K562 (cell line): ENCODE results near the gene HLA-E. TPM values are rescaled to one million over a fixed set of nuclear protein-coding genes. Genes with fewer than 3 reads are reported as not detected.

Experiments used
- ATAC-seq: fragments of 200-7000 bp; cut with Tn5 transposase; 3 replicates; pipeline ENCODE4 v1.9.1; 2020; ENCODE audit warnings: moderate library complexity
- BruUV-seq: library from RNA; stranded (reverse); fragments of 400-500 nt; replicated peaks from 2 replicates; lab custom pipeline; 2021; lab: Mats Ljungman, UMichigan
- CTCF ChIA-PET: fragments of 300-600 bp; formaldehyde crosslinking; extraction: SDS; loops from one replicate; lab custom pipeline; 2021; ENCODE audit warnings: low intra/inter-chr PET ratio; lab: Yijun Ruan, JAX
- POLR2A ChIA-PET: fragments of 300-600, 350-650 bp; sonication (Branson Sonifier 250); formaldehyde crosslinking; extraction: SDS; loops from one replicate; lab custom pipeline; 2021; ENCODE audit warnings: antibody characterized with exemption, inconsistent platforms; lab: Yijun Ruan, JAX
- DNase-seq, 4 experiments: peaks; one replicate each; pipeline versions ENCODE4 v3.0.0 to v3.0.0-alpha.2; 2011 to 2018; ENCODE audit warnings: low spot score in 3 of 4, mixed read lengths in 3 of 4; ENCODE audit errors: extremely low read depth in 1 of 4
- FAIRE-seq: peaks from 2 replicates; lab custom pipeline; 2011; peaks lifted over from hg19 to GRCh38; lab: Jason Lieb, UNC
- H2AFZ ChIP-seq: 2 replicates; pipeline ENCODE4 v1.6.0; 2011; ENCODE audit warnings: low read depth, low read length, control low read depth, inconsistent platforms
- H3K27ac ChIP-seq: fragments of 200-600 bp; 3 replicates; pipeline ENCODE4 v1.8.0; 2011; ENCODE audit warnings: low read depth, mild to moderate bottlenecking, control low read depth, inconsistent platforms, low read length, moderate library complexity, mixed read lengths; ENCODE audit errors: extremely low read depth
- H3K27me3 ChIP-seq, 2 experiments: fragments of 300-600 bp in 1 of 2; 2 replicates in 1 of 2; 3 replicates in 1 of 2; pipeline versions ENCODE4 v1.6.0 to v1.8.0; 2011; ENCODE audit warnings: inconsistent platforms in 2 of 2, low read length in 2 of 2, mild to moderate bottlenecking in 1 of 2, mixed read lengths in 1 of 2, moderate library complexity in 1 of 2; ENCODE audit not compliant: control insufficient read depth in 2 of 2, insufficient read depth in 2 of 2
- H3K36me3 ChIP-seq: fragments of 300-600 bp; 3 replicates; pipeline ENCODE4 v1.8.0; 2011; ENCODE audit warnings: mild to moderate bottlenecking, low read length, inconsistent platforms; ENCODE audit not compliant: control insufficient read depth, insufficient read depth
- H3K4me1 ChIP-seq, 2 experiments: fragments of 200-600 bp in 1 of 2; replicated peaks in 1 of 2; 2 replicates in 1 of 2; 3 replicates in 1 of 2; pipeline versions ENCODE4 v1.5.1 to v1.8.0; 2011; ENCODE audit warnings: inconsistent platforms in 2 of 2, low read length in 2 of 2, mild to moderate bottlenecking in 1 of 2, mixed read lengths in 1 of 2, moderate library complexity in 1 of 2; ENCODE audit not compliant: control insufficient read depth in 2 of 2, insufficient read depth in 2 of 2
- H3K4me2 ChIP-seq: 2 replicates; pipeline ENCODE4 v1.6.1; 2011; ENCODE audit warnings: low read length, control low read depth, inconsistent platforms, mixed read lengths; ENCODE audit not compliant: insufficient read depth
- H3K4me3 ChIP-seq: fragments of 200-600 bp; sonication (generic), shearing (Covaris generic); 2 replicates; pipeline ENCODE4 v1.5.1; 2016; ENCODE audit warnings: control low read depth, inconsistent platforms
- H3K79me2 ChIP-seq: fragments of 200-600 bp; 3 replicates; pipeline ENCODE4 v1.8.0; 2011; ENCODE audit warnings: low read length, inconsistent platforms; ENCODE audit not compliant: control insufficient read depth, insufficient read depth
- H3K9ac ChIP-seq, 2 experiments: 2 replicates each; pipeline versions ENCODE4 v1.6.0 to v1.6.1; 2011; ENCODE audit warnings: low read depth in 2 of 2, low read length in 2 of 2, control low read depth in 1 of 2, inconsistent platforms in 1 of 2, mild to moderate bottlenecking in 1 of 2, mixed read lengths in 1 of 2; ENCODE audit not compliant: insufficient read depth in 1 of 2
- H3K9me1 ChIP-seq: one replicate; pipeline ENCODE4 v1.6.0; 2011; ENCODE audit warnings: inconsistent platforms, mild to moderate bottlenecking, low read length, moderate library complexity; ENCODE audit not compliant: control insufficient read depth, insufficient read depth
- H3K9me3 ChIP-seq: replicated peaks from 2 replicates; pipeline ENCODE4 v1.5.1; 2011; ENCODE audit warnings: low read depth, low read length, inconsistent platforms; ENCODE audit not compliant: control insufficient read depth, insufficient read depth
- H4K20me1 ChIP-seq: replicated peaks from 2 replicates; pipeline ENCODE4 v1.6.1; 2011; ENCODE audit warnings: low read length, inconsistent platforms, mixed read lengths; ENCODE audit not compliant: control insufficient read depth, insufficient read depth
- ATF4 ChIP-seq: fragments of 450-650 bp; formaldehyde crosslinking; IDR thresholded peaks from 2 replicates; pipeline ENCODE4 v1.4.0; 2022; ENCODE audit warnings: mild to moderate bottlenecking, moderate library complexity
- BDP1 ChIP-seq: IDR thresholded peaks from 3 replicates; pipeline ENCODE4 v1.6.1; 2011; ENCODE audit not compliant: insufficient read length, insufficient read depth
- CBFA2T2 ChIP-seq: fragments of 450-650 bp; conservative IDR thresholded peaks from 2 replicates; pipeline ENCODE4 v1.6.1; 2017; ENCODE audit warnings: mild to moderate bottlenecking
- EHMT2 ChIP-seq: fragments of 450-650 bp; IDR thresholded peaks from 2 replicates; pipeline ENCODE4 v1.6.1; 2018; ENCODE audit warnings: antibody characterized with exemption
- ESRRA ChIP-seq: fragments of 450-650 bp; IDR thresholded peaks from 2 replicates; pipeline ENCODE4 v1.6.1; 2014; ENCODE audit warnings: low read depth, mild to moderate bottlenecking, moderate library complexity, borderline replicate concordance
- ETV6 ChIP-seq, 3 experiments: fragments of 150-350 bp in 1 of 3; sonication (generic) in 1 of 3; formaldehyde crosslinking in 1 of 3; IDR thresholded peaks; 2 replicates each; pipeline versions ENCODE4 v1.6.1 to v1.8.0; 2014 to 2022; ENCODE audit warnings: borderline replicate concordance in 2 of 3, low read depth in 2 of 3, antibody characterized with exemption in 1 of 3, low read length in 1 of 3, mild to moderate bottlenecking in 1 of 3, missing genetic modification reagents in 1 of 3
- FOSL1 ChIP-seq: fragments of 200-800 bp; sonication (Bioruptor generic); conservative IDR thresholded peaks from 2 replicates; pipeline ENCODE4 v1.6.1; 2016; ENCODE audit warnings: missing genetic modification characterization, missing compliant biosample characterization
- JUNB ChIP-seq: fragments of 450-650 bp; formaldehyde crosslinking; conservative IDR thresholded peaks from 2 replicates; pipeline ENCODE4 v1.4.0; 2020; ENCODE audit warnings: mild to moderate bottlenecking
- MCM3 ChIP-seq: fragments of 450-650 bp; IDR thresholded peaks from 2 replicates; pipeline ENCODE4 v1.6.1; 2016
- RB1 ChIP-seq: fragments of 450-650 bp; IDR thresholded peaks from 2 replicates; pipeline ENCODE4 v1.6.1; 2017; ENCODE audit warnings: low read depth, mild to moderate bottlenecking
- RBBP5 ChIP-seq: fragments of 200-600 bp; sonication (generic); IDR thresholded peaks from 2 replicates; pipeline ENCODE4 v1.6.1; 2012; ENCODE audit warnings: borderline replicate concordance, mild to moderate bottlenecking, low read length, control low read depth, inconsistent platforms; ENCODE audit not compliant: insufficient read depth, poor library complexity, severe bottlenecking
- RBM22 ChIP-seq: fragments of 200-400 bp; formaldehyde crosslinking; IDR thresholded peaks from 2 replicates; pipeline ENCODE4 v1.6.1; 2018; ENCODE audit warnings: low read length, low read depth; ENCODE audit not compliant: poor library complexity, severe bottlenecking
- SMARCA4 ChIP-seq: fragments of 450-650 bp; IDR thresholded peaks from 2 replicates; pipeline ENCODE4 v1.6.1; 2016
- STAG1 ChIP-seq: sonication (generic); formaldehyde crosslinking; IDR thresholded peaks from 2 replicates; pipeline ENCODE4 v1.5.0; 2020; ENCODE audit warnings: missing genetic modification reagents, borderline replicate concordance
- STAT5B ChIP-seq: fragments of 250-450 bp; sonication (Bioruptor Pico); IDR thresholded peaks from 2 replicates; pipeline ENCODE4 v1.8.0; 2021; ENCODE audit warnings: mild to moderate bottlenecking, inconsistent platforms
- TAF9B ChIP-seq: fragments of 450-650 bp; IDR thresholded peaks from 2 replicates; pipeline ENCODE4 v1.6.1; 2018; ENCODE audit warnings: mild to moderate bottlenecking; ENCODE audit not compliant: partially characterized antibody
- TCFL5 ChIP-seq: fragments of 250-450 bp; sonication (Bioruptor Pico); conservative IDR thresholded peaks from 2 replicates; pipeline ENCODE4 v1.6.1; 2021; ENCODE audit warnings: mild to moderate bottlenecking, moderate library complexity, matching md5 sums
- THRA ChIP-seq: fragments of 450-650 bp; IDR thresholded peaks from 2 replicates; pipeline ENCODE4 v1.6.1; 2017; ENCODE audit warnings: mild to moderate bottlenecking, moderate library complexity
- ZNF165 ChIP-seq: fragments of 250-450 bp; sonication (Bioruptor Pico); IDR thresholded peaks from 2 replicates; pipeline ENCODE4 v1.4.0; 2020; ENCODE audit warnings: borderline replicate concordance
- ZNF76 ChIP-seq: fragments of 250-450 bp; sonication (Bioruptor Pico); IDR thresholded peaks from 2 replicates; pipeline ENCODE4 v1.4.0; 2020; ENCODE audit warnings: mild to moderate bottlenecking, moderate library complexity, borderline replicate concordance
- WGBS: fragments of 100-300 bp; shearing (Covaris generic); methylation state at CpG from one replicate; pipeline ENCODE4 v1.1.6; 2016; ENCODE audit warnings: low coverage, mixed read lengths; ENCODE audit not compliant: insufficient coverage; ENCODE audit errors: missing lambda C conversion rate; 5-methylcytosine and 5-hydroxymethylcytosine counted together
- in situ Hi-C: fragments of 300-500 bp; cut with MboI; formaldehyde crosslinking; loops from 4 replicates; pipeline ENCODE4 v1.15.0; 2018; ENCODE audit warnings: inconsistent platforms, mixed read lengths
- intact Hi-C: fragments of 100-400 bp; cut with micrococcal nuclease; formaldehyde crosslinking; loops from 2 replicates; pipeline ENCODE4 v1.14.2; 2022
- polyA plus RNA-seq, 8 experiments: library from polyadenylated mRNA; depleted of rRNA in 4 of 8; stranded (reverse) in 5 of 8; unstranded in 3 of 8; fragments of >200 nt; fragmentation: Nextera tagmentation in 2 of 8; fragmentation: Illumina TruSeq in 1 of 8; extraction: Ambion mirVana in 2 of 8; extraction: Trizol in 1 of 8; gene quantifications; 2 replicates each; pipeline versions ENCODE4 v1.2.1 to v1.2.3, GENCODE V29; 2011 to 2014; ENCODE audit warnings: inconsistent platforms in 1 of 8, missing spikeins in 1 of 8
- total RNA-seq, 7 experiments: library from RNA; depleted of rRNA in 6 of 7; stranded (reverse); fragments of >200 nt in 6 of 7; fragmentation: Illumina TruSeq in 2 of 7; extraction: Trizol in 2 of 7; gene quantifications; 2 replicates each; pipeline versions ENCODE4 v1.2.1 to v1.2.3, GENCODE V29; 2011 to 2021; ENCODE audit warnings: low replicate concordance in 1 of 7

Gene HLA-E
- total and polyA plus RNA-seq, 9 of the 15 experiments (the other 6 are each of a cell fraction or from before 2014, with no cell fraction given) = 3.2 to 39.9 (median 26.8) TPM

DNA sequence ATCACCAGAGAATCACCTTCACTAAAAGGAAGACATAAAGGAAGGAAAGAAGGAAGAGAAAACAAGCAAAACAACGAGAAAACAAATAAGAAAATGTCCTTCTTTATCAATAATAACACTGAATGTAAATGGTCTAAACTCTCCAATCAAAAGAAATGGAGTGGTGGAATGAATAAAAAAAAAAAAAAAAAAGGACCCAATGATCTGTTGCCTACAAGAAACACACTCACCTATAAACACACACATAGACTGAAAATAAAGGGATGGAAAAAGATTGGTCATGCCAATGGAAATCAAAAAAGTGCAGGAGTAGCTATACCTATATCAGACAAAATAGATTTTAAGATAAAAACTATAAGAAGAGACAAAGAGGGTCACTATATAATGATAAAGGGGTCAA is 30.2 kb upstream of the HLA-E start:
- H3K9me3 ChIP-seq = no peaks in the 10 kb centered on the region
- TF ChIP-seq STAG1 = no peak
- TF ChIP-seq TAF9B = no peak
- no peak for TF ChIP-seq ZNF165
- no peak for TF ChIP-seq THRA
- TF ChIP-seq STAT5B = no peak
- TF ChIP-seq ZNF76 (CRISPR knock-in tag) = no peak
- no peak for TF ChIP-seq CBFA2T2
- TF ChIP-seq ETV6 (IDR thresholded peaks at IDR 0.05; ENCODE audit: borderline replicate concordance in 1 of 2, low read depth in 2 of 2, low read length in 1 of 2) = no peak
- TF ChIP-seq ETV6 (CRISPR knock-in tag; IDR thresholded peaks at IDR 0.05; ENCODE audit: borderline replicate concordance) = no peak
- TF ChIP-seq RBBP5 = no peak
- no peak for TF ChIP-seq ESRRA
- TF ChIP-seq ATF4 = no peak
- TF ChIP-seq FOSL1 (tag) = no peak
- TF ChIP-seq MCM3 = no peak
- TF ChIP-seq TCFL5 (CRISPR knock-in tag) = no peak
- TF ChIP-seq BDP1 = no peak
- TF ChIP-seq JUNB = no peak
- TF ChIP-seq SMARCA4 = no peak
- TF ChIP-seq RBM22 = no peak
- TF ChIP-seq EHMT2 = no peak
- no peak for TF ChIP-seq RB1
- H2AFZ ChIP-seq = no peak overlapping the region
- DNase-seq = no peak
- H4K20me1 ChIP-seq = no peaks in the 10 kb centered on the region
- no TSS peak for BruUV-seq
- no peak for FAIRE-seq
- WGBS = 0% methylated on average over 1 of the region's 1 CpG
- no peaks in the 10 kb centered on the region for H3K79me2 ChIP-seq
- H3K4me1 ChIP-seq = peaks cover 0 to 7% of the 10 kb centered on the region in 2 experiments; a peak in 2 of 5 replicates
- peaks cover 42 to 55% of the 10 kb centered on the region in 2 experiments for H3K27me3 ChIP-seq
- no peak overlapping the region for H3K4me3 ChIP-seq
- H3K27ac ChIP-seq = no peak overlapping the region
- no peak for ATAC-seq
- H3K9ac ChIP-seq = no peak overlapping the region
- H3K4me2 ChIP-seq = no peak overlapping the region
- CTCF ChIA-PET = no interaction called here
- POLR2A ChIA-PET = interaction anchor here (0.6 kb wide), 1 partner anchor 89 kb away, joined by 3 read pairs; no protein-coding TSS in a partner anchor
- no peaks in the 10 kb centered on the region for H3K36me3 ChIP-seq
- H3K9me1 ChIP-seq = no peaks in the 10 kb centered on the region
- in situ Hi-C loops = no loop called here
- intact Hi-C loops = no loop called here
